ENCODE data around the gene GALNT2.
A peak's percentile ranks its signal among the peaks of the same experiment; 100 is the strongest.

GALNT2 gene

GRCh38 chr1:230148768-230149469 is 81.9 kb downstream of the GALNT2 start:
- H3K27me3 ChIP-seq (ENCODE audit: control insufficient read depth in 5 of 5, insufficient read depth in 4 of 5, low read length in 5 of 5) = no peaks in the 10 kb centered on the region
- no peak overlapping the region for H3K27ac ChIP-seq (ENCODE audit: low read depth, low read length)
- peaks cover 0 to 61% (median 53%) of the 10 kb centered on the region in 5 donors for H3K4me1 ChIP-seq (ENCODE audit: control insufficient read depth in 5 of 5, insufficient read depth in 5 of 5, low read length in 5 of 5)
- no peaks in the 10 kb centered on the region for H3K9me3 ChIP-seq (ENCODE audit: control insufficient read depth in 5 of 5, low read length in 5 of 5)
- peaks cover 0 to 4% (median 0%) of the 10 kb centered on the region in 5 donors for H3K36me3 ChIP-seq (ENCODE audit: control insufficient read depth in 5 of 5, insufficient read depth in 5 of 5, low read length in 5 of 5)
- no peak overlapping the region for H3K9ac ChIP-seq (ENCODE audit: low read length in 5 of 5)
- H3K4me3 ChIP-seq (ENCODE audit: low read depth in 1 of 5, low read length in 5 of 5) = no peak overlapping the region

- Histone ChIP-seq H3K4me1 (ENCODE audit: control insufficient read depth in 5 of 5, insufficient read depth in 5 of 5, low read length in 5 of 5) (peaks cover 2 to 62% (median 53%) of the 10 kb centered on the region in 5 donors), H3K27ac (ENCODE audit: low read depth, low read length) (no peak overlapping the region), H3K4me3 (ENCODE audit: low read depth in 1 of 5, low read length in 5 of 5) (peak overlapping the region in 4 of 5 donors; percentile 5 to 44 (median 15))
Observed at GRCh38 chr1:230149751-230150584, 82.9 kb downstream of the GALNT2 start.

DNA sequence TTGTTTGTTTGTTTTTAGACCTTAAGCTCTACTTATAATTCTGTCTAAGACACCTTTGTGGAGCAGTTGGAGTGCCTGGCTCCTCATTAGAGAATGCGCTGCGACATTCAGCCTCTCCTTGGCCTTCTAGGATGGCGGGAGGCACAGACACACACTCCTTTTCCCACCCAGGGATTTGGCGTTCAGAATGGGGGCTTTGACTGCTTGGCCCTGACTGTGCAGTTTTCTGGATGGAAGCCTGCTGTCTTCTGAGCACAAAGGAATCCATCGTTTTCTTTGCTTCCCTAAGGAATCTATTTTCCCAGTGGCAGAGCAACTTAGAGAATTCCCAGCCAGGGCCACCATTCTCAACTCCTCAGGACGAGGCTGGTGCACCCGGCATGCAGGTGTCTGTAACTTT is 83.6 kb downstream of the GALNT2 start:
- H3K36me3 ChIP-seq (ENCODE audit: control insufficient read depth in 5 of 5, insufficient read depth in 5 of 5, low read length in 5 of 5) = peaks cover 0 to 4% (median 0%) of the 10 kb centered on the region in 5 donors
- H3K4me1 ChIP-seq (ENCODE audit: control insufficient read depth in 5 of 5, insufficient read depth in 5 of 5, low read length in 5 of 5) = peaks cover 2 to 55% (median 52%) of the 10 kb centered on the region in 5 donors
- no peak overlapping the region for H3K27ac ChIP-seq (ENCODE audit: low read depth, low read length)
- no peak overlapping the region for H3K9ac ChIP-seq (ENCODE audit: low read length in 5 of 5)
- H3K9me3 ChIP-seq (ENCODE audit: control insufficient read depth in 5 of 5, low read length in 5 of 5) = no peaks in the 10 kb centered on the region
- no peaks in the 10 kb centered on the region for H3K27me3 ChIP-seq (ENCODE audit: control insufficient read depth in 5 of 5, insufficient read depth in 4 of 5, low read length in 5 of 5)
- H3K4me3 ChIP-seq (ENCODE audit: low read depth in 1 of 5, low read length in 5 of 5) = no peak overlapping the region

More at GRCh38 chr1:230149751-230150584, 82.9 kb downstream of the GALNT2 start:
- Histone ChIP-seq H3K27me3 (ENCODE audit: control insufficient read depth in 5 of 5, insufficient read depth in 4 of 5, low read length in 5 of 5) (no peaks in the 10 kb centered on the region), H3K9ac (ENCODE audit: low read length in 5 of 5) (peak overlapping the region in 1 of 5 donors; percentile 6), H3K36me3 (ENCODE audit: control insufficient read depth in 5 of 5, insufficient read depth in 5 of 5, low read length in 5 of 5) (peaks cover 0 to 4% (median 0%) of the 10 kb centered on the region in 5 donors), H3K9me3 (ENCODE audit: control insufficient read depth in 5 of 5, low read length in 5 of 5) (no peaks in the 10 kb centered on the region)

GRCh38 chr1:230151924-230152468 is 85.0 kb downstream of the GALNT2 start:
- Histone ChIP-seq H3K27me3 (ENCODE audit: control insufficient read depth in 5 of 5, insufficient read depth in 4 of 5, low read length in 5 of 5) (no peaks in the 10 kb centered on the region), H3K9me3 (ENCODE audit: control insufficient read depth in 5 of 5, low read length in 5 of 5) (no peaks in the 10 kb centered on the region), H3K4me1 (ENCODE audit: control insufficient read depth in 5 of 5, insufficient read depth in 5 of 5, low read length in 5 of 5) (peaks cover 2 to 53% (median 42%) of the 10 kb centered on the region in 5 donors), H3K27ac (ENCODE audit: low read depth, low read length) (no peak overlapping the region), H3K4me3 (ENCODE audit: low read depth in 1 of 5, low read length in 5 of 5) (no peak overlapping the region), H3K9ac (ENCODE audit: low read length in 5 of 5) (no peak overlapping the region), H3K36me3 (ENCODE audit: control insufficient read depth in 5 of 5, insufficient read depth in 5 of 5, low read length in 5 of 5) (peaks cover 0 to 4% (median 0%) of the 10 kb centered on the region in 5 donors)

GRCh38 chr1:230152999-230153398 is 86.0 kb downstream of the GALNT2 start:
- Histone ChIP-seq H3K27ac (ENCODE audit: low read depth, low read length) (no peak overlapping the region), H3K36me3 (ENCODE audit: control insufficient read depth in 5 of 5, insufficient read depth in 5 of 5, low read length in 5 of 5) (peaks cover 0 to 4% (median 0%) of the 10 kb centered on the region in 5 donors), H3K27me3 (ENCODE audit: control insufficient read depth in 5 of 5, insufficient read depth in 4 of 5, low read length in 5 of 5) (no peaks in the 10 kb centered on the region), H3K4me3 (ENCODE audit: low read depth in 1 of 5, low read length in 5 of 5) (no peak overlapping the region), H3K4me1 (ENCODE audit: control insufficient read depth in 5 of 5, insufficient read depth in 5 of 5, low read length in 5 of 5) (peaks cover 2 to 50% (median 36%) of the 10 kb centered on the region in 5 donors), H3K9me3 (ENCODE audit: control insufficient read depth in 5 of 5, low read length in 5 of 5) (peaks cover 0 to 5% (median 0%) of the 10 kb centered on the region in 5 donors), H3K9ac (ENCODE audit: low read length in 5 of 5) (peak overlapping the region in 1 of 5 donors; percentile 58)

GRCh38 chr1:230153641-230154296 is 86.7 kb downstream of the GALNT2 start:
- H3K4me3 ChIP-seq (ENCODE audit: low read depth in 1 of 5, low read length in 5 of 5) = no peak overlapping the region
- peak overlapping the region; percentile 84 for H3K27ac ChIP-seq (ENCODE audit: low read depth, low read length)
- peaks cover 0 to 4% (median 0%) of the 10 kb centered on the region in 5 donors for H3K36me3 ChIP-seq (ENCODE audit: control insufficient read depth in 5 of 5, insufficient read depth in 5 of 5, low read length in 5 of 5)
- peaks cover 5 to 57% (median 41%) of the 10 kb centered on the region in 5 donors for H3K4me1 ChIP-seq (ENCODE audit: control insufficient read depth in 5 of 5, insufficient read depth in 5 of 5, low read length in 5 of 5)
- no peaks in the 10 kb centered on the region for H3K27me3 ChIP-seq (ENCODE audit: control insufficient read depth in 5 of 5, insufficient read depth in 4 of 5, low read length in 5 of 5)
- peaks cover 0 to 5% (median 0%) of the 10 kb centered on the region in 5 donors for H3K9me3 ChIP-seq (ENCODE audit: control insufficient read depth in 5 of 5, low read length in 5 of 5)
- H3K9ac ChIP-seq (ENCODE audit: low read length in 5 of 5) = peak overlapping the region in 4 of 5 donors; percentile 4 to 58 (median 23)

GRCh38 chr1:230155021-230155420 is 88.0 kb downstream of the GALNT2 start:
- Histone ChIP-seq H3K27ac (ENCODE audit: low read depth, low read length) (peak overlapping the region; percentile 84), H3K36me3 (ENCODE audit: control insufficient read depth in 5 of 5, insufficient read depth in 5 of 5, low read length in 5 of 5) (peaks cover 0 to 4% (median 0%) of the 10 kb centered on the region in 5 donors), H3K9me3 (ENCODE audit: control insufficient read depth in 5 of 5, low read length in 5 of 5) (peaks cover 0 to 5% (median 0%) of the 10 kb centered on the region in 5 donors), H3K27me3 (ENCODE audit: control insufficient read depth in 5 of 5, insufficient read depth in 4 of 5, low read length in 5 of 5) (no peaks in the 10 kb centered on the region), H3K4me3 (ENCODE audit: low read depth in 1 of 5, low read length in 5 of 5) (no peak overlapping the region), H3K9ac (ENCODE audit: low read length in 5 of 5) (no peak overlapping the region), H3K4me1 (ENCODE audit: control insufficient read depth in 5 of 5, insufficient read depth in 5 of 5, low read length in 5 of 5) (peaks cover 10 to 63% (median 48%) of the 10 kb centered on the region in 5 donors)

GRCh38 chr1:230156068-230156467 is 89.0 kb downstream of the GALNT2 start:
- H3K4me3 ChIP-seq (ENCODE audit: low read depth in 1 of 5, low read length in 5 of 5) = no peak overlapping the region
- peak overlapping the region; percentile 41 for H3K27ac ChIP-seq (ENCODE audit: low read depth, low read length)
- peaks cover 0 to 2% (median 0%) of the 10 kb centered on the region in 5 donors for H3K36me3 ChIP-seq (ENCODE audit: control insufficient read depth in 5 of 5, insufficient read depth in 5 of 5, low read length in 5 of 5)
- H3K27me3 ChIP-seq (ENCODE audit: control insufficient read depth in 5 of 5, insufficient read depth in 4 of 5, low read length in 5 of 5) = no peaks in the 10 kb centered on the region
- peaks cover 10 to 60% (median 46%) of the 10 kb centered on the region in 5 donors for H3K4me1 ChIP-seq (ENCODE audit: control insufficient read depth in 5 of 5, insufficient read depth in 5 of 5, low read length in 5 of 5)
- H3K9ac ChIP-seq (ENCODE audit: low read length in 5 of 5) = no peak overlapping the region
- peaks cover 0 to 5% (median 0%) of the 10 kb centered on the region in 5 donors for H3K9me3 ChIP-seq (ENCODE audit: control insufficient read depth in 5 of 5, low read length in 5 of 5)

DNA sequence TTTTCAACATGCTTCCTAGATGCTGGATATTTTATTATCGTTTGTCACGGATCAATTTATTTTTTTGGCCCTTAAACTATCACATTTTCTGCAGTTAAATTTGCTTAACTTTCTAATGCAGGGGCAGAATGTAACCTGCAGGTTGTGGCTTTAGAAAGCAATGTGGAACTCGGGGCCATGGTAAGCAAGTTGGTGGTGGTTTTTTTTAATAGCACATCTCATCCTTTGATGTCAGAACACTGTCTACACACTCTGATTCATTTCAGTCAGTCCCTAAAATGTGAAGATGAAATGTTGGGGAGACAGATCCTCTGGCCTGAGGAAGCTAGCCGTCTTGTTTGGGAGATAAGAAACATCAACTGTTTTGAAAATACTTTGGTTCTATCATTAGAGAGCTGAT is 89.5 kb downstream of the GALNT2 start:
- H3K27ac ChIP-seq (ENCODE audit: low read depth, low read length) = no peak overlapping the region
- peaks cover 0 to 5% (median 0%) of the 10 kb centered on the region in 5 donors for H3K9me3 ChIP-seq (ENCODE audit: control insufficient read depth in 5 of 5, low read length in 5 of 5)
- H3K9ac ChIP-seq (ENCODE audit: low read length in 5 of 5) = no peak overlapping the region
- H3K36me3 ChIP-seq (ENCODE audit: control insufficient read depth in 5 of 5, insufficient read depth in 5 of 5, low read length in 5 of 5) = no peaks in the 10 kb centered on the region
- H3K4me3 ChIP-seq (ENCODE audit: low read depth in 1 of 5, low read length in 5 of 5) = no peak overlapping the region
- H3K27me3 ChIP-seq (ENCODE audit: control insufficient read depth in 5 of 5, insufficient read depth in 4 of 5, low read length in 5 of 5) = no peaks in the 10 kb centered on the region
- peaks cover 10 to 65% (median 50%) of the 10 kb centered on the region in 5 donors for H3K4me1 ChIP-seq (ENCODE audit: control insufficient read depth in 5 of 5, insufficient read depth in 5 of 5, low read length in 5 of 5)

Data from subcutaneous abdominal adipose tissue (tissue), 5 donors.